Measurements from ENCODE around the gene HADHB. TPM values are rescaled to one million over a fixed set of nuclear protein-coding genes. Genes with fewer than 3 reads are reported as not detected.

HADHB gene
- total RNA-seq, 1 donor from 2014 or later: 71.1 TPM

GRCh38 chr2:26243470-26244308 is 1.1 kb upstream of the HADHB start:
- no peak for DNase-seq (ENCODE audit: low spot score, unreplicated experiment)
- Mint-ChIP-seq H3K36me3 (ENCODE audit: insufficient read depth) (no peaks in the 10 kb centered on the region), H3K4me3 (ENCODE audit: low read depth) (peak overlapping the region; percentile 99), H3K4me1 (ENCODE audit: low read depth) (peaks cover 25% of the 10 kb centered on the region), H3K9me3 (ENCODE audit: low read depth) (no peaks in the 10 kb centered on the region), H3K27ac (peak overlapping the region; percentile 100), H3K27me3 (no peaks in the 10 kb centered on the region)
- no peak for TF ChIP-seq CTCF (IDR thresholded peaks at IDR 0.05; ENCODE audit: unreplicated experiment)

GRCh38 chr2:26245231-26245732 is 543 bp downstream of the HADHB start:
- no peak for DNase-seq (ENCODE audit: low spot score, unreplicated experiment)
- peak overlapping the region; percentile 99 for H3K4me3 Mint-ChIP-seq (ENCODE audit: low read depth)
- H3K27ac Mint-ChIP-seq: peak overlapping the region; percentile 100
- H3K9me3 Mint-ChIP-seq (ENCODE audit: low read depth): no peaks in the 10 kb centered on the region
- H3K36me3 Mint-ChIP-seq (ENCODE audit: insufficient read depth): no peaks in the 10 kb centered on the region
- H3K4me1 Mint-ChIP-seq (ENCODE audit: low read depth): peaks cover 25% of the 10 kb centered on the region
- no peak for TF ChIP-seq CTCF (IDR thresholded peaks at IDR 0.05; ENCODE audit: unreplicated experiment)
- H3K27me3 Mint-ChIP-seq: no peaks in the 10 kb centered on the region

GRCh38 chr2:26245810-26246209 is 1.1 kb downstream of the HADHB start:
- Mint-ChIP-seq H3K4me1 (ENCODE audit: low read depth) (peaks cover 22% of the 10 kb centered on the region), H3K4me3 (ENCODE audit: low read depth) (peak overlapping the region; percentile 99), H3K9me3 (ENCODE audit: low read depth) (no peaks in the 10 kb centered on the region), H3K27ac (peak overlapping the region; percentile 100), H3K36me3 (ENCODE audit: insufficient read depth) (no peaks in the 10 kb centered on the region), H3K27me3 (no peaks in the 10 kb centered on the region)
- no peak for DNase-seq (ENCODE audit: low spot score, unreplicated experiment)
- TF ChIP-seq CTCF (IDR thresholded peaks at IDR 0.05; ENCODE audit: unreplicated experiment): no peak

- H3K4me3 Mint-ChIP-seq (ENCODE audit: low read depth): peak overlapping the region; percentile 25
- H3K27ac Mint-ChIP-seq: no peak overlapping the region
- H3K4me1 Mint-ChIP-seq (ENCODE audit: low read depth): peaks cover 22% of the 10 kb centered on the region
- DNase-seq (ENCODE audit: low spot score, unreplicated experiment): no peak
- no peak for TF ChIP-seq CTCF (IDR thresholded peaks at IDR 0.05; ENCODE audit: unreplicated experiment)
- no peaks in the 10 kb centered on the region for H3K27me3 Mint-ChIP-seq
- H3K9me3 Mint-ChIP-seq (ENCODE audit: low read depth): no peaks in the 10 kb centered on the region
- H3K36me3 Mint-ChIP-seq (ENCODE audit: insufficient read depth): no peaks in the 10 kb centered on the region
Observed at GRCh38 chr2:26246818-26247217, 2.1 kb downstream of the HADHB start.

- Mint-ChIP-seq H3K4me3 (ENCODE audit: low read depth) (no peak overlapping the region), H3K36me3 (ENCODE audit: insufficient read depth) (peaks cover under 1% of the 10 kb centered on the region), H3K4me1 (ENCODE audit: low read depth) (peaks cover 14% of the 10 kb centered on the region), H3K27me3 (no peaks in the 10 kb centered on the region), H3K9me3 (ENCODE audit: low read depth) (no peaks in the 10 kb centered on the region), H3K27ac (no peak overlapping the region)
- no peak for TF ChIP-seq CTCF (IDR thresholded peaks at IDR 0.05; ENCODE audit: unreplicated experiment)
- no peak for DNase-seq (ENCODE audit: low spot score, unreplicated experiment)
Observed at GRCh38 chr2:26249625-26250024, 4.9 kb downstream of the HADHB start.

Measured in progenitor cell of endocrine pancreas (in vitro differentiated cells).